SH-SY5Y (cell line): ENCODE data around the gene RFX5.

Experiments used
- GATA2 ChIP-seq: IDR thresholded peaks from 2 replicates; pipeline ENCODE4 v1.6.1; 2011; ENCODE audit warnings: mild to moderate bottlenecking, low read depth, low read length
- GATA3 ChIP-seq: IDR thresholded peaks from 2 replicates; pipeline ENCODE4 v1.6.1; 2011; ENCODE audit warnings: low read depth, mild to moderate bottlenecking, low read length, moderate library complexity

GRCh38 chr1:151356696-151357095 lies 9.6 kb upstream of the RFX5 start:
- TF ChIP-seq GATA3 = no peak
- no peak for TF ChIP-seq GATA2
